Mesenchymal stem cell (in vitro differentiated cells and primary cell): ENCODE data around the gene SLC35B2.

Experiments
- DNase-seq: peaks from one replicate; pipeline ENCODE4 v3.0.0-alpha.2; 2013
- H2AFZ ChIP-seq: one replicate; pipeline ENCODE4 v1.6.1; 2013; ENCODE audit warnings: low read depth, mild to moderate bottlenecking, control low read depth, inconsistent platforms, low read length, moderate library complexity
- H2AK5ac ChIP-seq: 2 replicates; pipeline ENCODE4 v1.6.1; 2013; ENCODE audit warnings: low read length, moderate library complexity, mild to moderate bottlenecking, inconsistent platforms; ENCODE audit not compliant: severe bottlenecking
- H2BK120ac ChIP-seq: one replicate; pipeline ENCODE4 v1.6.1; 2013; ENCODE audit warnings: low read depth, mild to moderate bottlenecking, inconsistent platforms, low read length, moderate library complexity
- H2BK12ac ChIP-seq, 2 experiments: one replicate each; pipeline ENCODE4 v1.6.1; 2013; ENCODE audit warnings: inconsistent platforms in 2 of 2, low read length in 2 of 2, mild to moderate bottlenecking in 2 of 2, moderate library complexity in 2 of 2, control low read depth in 1 of 2
- H2BK15ac ChIP-seq: one replicate; pipeline ENCODE4 v1.6.1; 2013; ENCODE audit warnings: mild to moderate bottlenecking, low read depth, inconsistent platforms; ENCODE audit not compliant: poor library complexity, severe bottlenecking
- H2BK5ac ChIP-seq: 2 replicates; pipeline ENCODE4 v1.6.1; 2013; ENCODE audit warnings: low read depth, mild to moderate bottlenecking, low read length, control low read depth, inconsistent platforms; ENCODE audit not compliant: poor library complexity, severe bottlenecking
- H3K14ac ChIP-seq, 2 experiments: one replicate each; pipeline ENCODE4 v1.6.1; 2013; ENCODE audit warnings: inconsistent platforms in 2 of 2, low read length in 2 of 2, control low read depth in 1 of 2, mild to moderate bottlenecking in 1 of 2, moderate library complexity in 1 of 2
- H3K18ac ChIP-seq, 2 experiments: one replicate each; pipeline ENCODE4 v1.6.1; 2013; ENCODE audit warnings: inconsistent platforms in 2 of 2, low read length in 2 of 2, control low read depth in 1 of 2, low read depth in 1 of 2, mild to moderate bottlenecking in 1 of 2
- H3K23ac ChIP-seq, 2 experiments: one replicate each; pipeline ENCODE4 v1.6.1; 2013; ENCODE audit warnings: inconsistent platforms in 2 of 2, low read length in 2 of 2, mild to moderate bottlenecking in 2 of 2, moderate library complexity in 2 of 2, control low read depth in 1 of 2
- H3K27ac ChIP-seq: 2 replicates; pipeline ENCODE4 v1.5.1; 2013; ENCODE audit warnings: mild to moderate bottlenecking, moderate library complexity, low read length, control low read depth, inconsistent platforms; ENCODE audit not compliant: poor library complexity, severe bottlenecking
- H3K27me3 ChIP-seq, 2 experiments: 2 replicates each; pipeline versions ENCODE4 v1.6.1 to v1.7.0; 2013; ENCODE audit warnings: low read length in 2 of 2, mild to moderate bottlenecking in 2 of 2, moderate library complexity in 2 of 2, control low read depth in 1 of 2, inconsistent platforms in 1 of 2; ENCODE audit not compliant: control insufficient read depth in 1 of 2, insufficient read depth in 1 of 2
- H3K36me3 ChIP-seq, 2 experiments: 2 replicates each; pipeline versions ENCODE4 v1.6.1 to v1.7.0; 2013; ENCODE audit warnings: low read length in 2 of 2, control low read depth in 1 of 2, inconsistent platforms in 1 of 2, low read depth in 1 of 2, mild to moderate bottlenecking in 1 of 2; ENCODE audit not compliant: insufficient read depth in 2 of 2, control insufficient read depth in 1 of 2
- H3K4ac ChIP-seq, 2 experiments: one replicate each; pipeline ENCODE4 v1.6.1; 2013; ENCODE audit warnings: inconsistent platforms in 2 of 2, low read length in 2 of 2, mild to moderate bottlenecking in 2 of 2, moderate library complexity in 2 of 2, control low read depth in 1 of 2, low read depth in 1 of 2
- H3K4me1 ChIP-seq: 2 replicates; pipeline ENCODE4 v1.6.1; 2013; ENCODE audit warnings: low read depth, low read length, control low read depth; ENCODE audit not compliant: control insufficient read depth, insufficient read depth
- H3K4me2 ChIP-seq: 2 replicates; pipeline ENCODE4 v1.6.1; 2013; ENCODE audit warnings: low read length, mild to moderate bottlenecking, inconsistent platforms; ENCODE audit not compliant: poor library complexity, severe bottlenecking
- H3K4me3 ChIP-seq, 2 experiments: 2 replicates each; pipeline versions ENCODE4 v1.5.1 to v1.7.0; 2013; ENCODE audit warnings: low read length in 2 of 2, mild to moderate bottlenecking in 2 of 2, control low read depth in 1 of 2, low read depth in 1 of 2; ENCODE audit not compliant: insufficient read depth in 1 of 2
- H3K79me1 ChIP-seq: replicated peaks from 2 replicates; pipeline ENCODE4 v1.6.1; 2013; ENCODE audit warnings: mild to moderate bottlenecking, control low read depth, low read length, inconsistent platforms; ENCODE audit not compliant: poor library complexity, severe bottlenecking
- H3K9ac ChIP-seq: 2 replicates; pipeline ENCODE4 v1.7.0; 2013; ENCODE audit warnings: mild to moderate bottlenecking, low read length, moderate library complexity
- H3K9me3 ChIP-seq: 2 replicates; pipeline ENCODE4 v1.7.0; 2013; ENCODE audit warnings: mild to moderate bottlenecking, low read length; ENCODE audit not compliant: control insufficient read depth
- H4K8ac ChIP-seq: one replicate; pipeline ENCODE4 v1.6.1; 2013; ENCODE audit warnings: inconsistent platforms, mild to moderate bottlenecking, low read length, moderate library complexity
- H4K91ac ChIP-seq: one replicate; pipeline ENCODE4 v1.6.1; 2013; ENCODE audit warnings: mild to moderate bottlenecking, low read length, inconsistent platforms
- WGBS: methylation state at CpG from one replicate; pipeline ENCODE4 v1.1.7; 2013; ENCODE audit warnings: mixed read lengths; 5-methylcytosine and 5-hydroxymethylcytosine counted together

Gene SLC35B2

GRCh38 chr6:44278315-44278714 is 21.0 kb upstream of the SLC35B2 start:
- 33% methylated on average over 2 of the region's 3 CpGs for WGBS

GRCh38 chr6:44277763-44278162 is 20.4 kb upstream of the SLC35B2 start:
- Histone ChIP-seq H2BK15ac (no peak overlapping the region), H2BK12ac (no peak overlapping the region)
- WGBS = 80% methylated on average over 7 of the region's 7 CpGs

More at GRCh38 chr6:44278315-44278714, 21.0 kb upstream of the SLC35B2 start:
- Histone ChIP-seq H2BK12ac (no peak overlapping the region), H3K18ac (no peak overlapping the region), H2BK120ac (no peak overlapping the region), H4K91ac (no peak overlapping the region), H2BK15ac (no peak overlapping the region), H3K27ac (no peak overlapping the region), H3K4me2 (no peak overlapping the region), H2AFZ (no peak overlapping the region), H3K23ac (no peak overlapping the region), H2BK5ac (no peak overlapping the region), H3K4me3 (no peak overlapping the region), H3K4ac (no peak overlapping the region), H3K9me3 (no peaks in the 10 kb centered on the region), H3K79me1 (no peaks in the 10 kb centered on the region), H4K8ac (no peak overlapping the region), H3K36me3 (no peaks in the 10 kb centered on the region), H3K4me1 (peaks cover 3% of the 10 kb centered on the region), H3K14ac (no peak overlapping the region), H2AK5ac (no peak overlapping the region), H3K27me3 (peaks cover 46 to 90% of the 10 kb centered on the region in 2 experiments), H3K9ac (no peak overlapping the region)
- DNase-seq = no peak

GRCh38 chr6:44276667-44277640 is 19.6 kb upstream of the SLC35B2 start:
- Histone ChIP-seq H3K27ac (no peak overlapping the region), H3K4me3 (no peak overlapping the region), H3K79me1 (no peaks in the 10 kb centered on the region), H3K4ac (no peak overlapping the region), H2BK120ac (no peak overlapping the region), H3K36me3 (no peaks in the 10 kb centered on the region), H3K27me3 (peaks cover 49 to 94% of the 10 kb centered on the region in 2 experiments), H3K4me2 (no peak overlapping the region), H3K9ac (no peak overlapping the region), H4K91ac (no peak overlapping the region), H3K18ac (no peak overlapping the region), H3K4me1 (peaks cover 3% of the 10 kb centered on the region), H4K8ac (no peak overlapping the region), H2BK12ac (no peak overlapping the region), H2AFZ (no peak overlapping the region), H2BK15ac (no peak overlapping the region), H3K14ac (no peak overlapping the region), H2AK5ac (no peak overlapping the region), H3K9me3 (no peaks in the 10 kb centered on the region), H2BK5ac (no peak overlapping the region), H3K23ac (no peak overlapping the region)
- 85% methylated on average over 21 of the region's 23 CpGs for WGBS
- DNase-seq = no peak

More at GRCh38 chr6:44277763-44278162, 20.4 kb upstream of the SLC35B2 start:
- Histone ChIP-seq H3K27me3 (peaks cover 47 to 91% of the 10 kb centered on the region in 2 experiments), H4K8ac (no peak overlapping the region), H2BK120ac (no peak overlapping the region), H3K9ac (no peak overlapping the region), H3K9me3 (no peaks in the 10 kb centered on the region), H3K27ac (no peak overlapping the region), H3K18ac (no peak overlapping the region), H2AFZ (no peak overlapping the region), H3K4ac (no peak overlapping the region), H4K91ac (no peak overlapping the region), H3K4me3 (no peak overlapping the region), H2AK5ac (no peak overlapping the region), H3K4me1 (peaks cover 3% of the 10 kb centered on the region), H3K23ac (no peak overlapping the region), H3K79me1 (no peaks in the 10 kb centered on the region), H2BK5ac (no peak overlapping the region), H3K36me3 (no peaks in the 10 kb centered on the region), H3K4me2 (no peak overlapping the region), H3K14ac (no peak overlapping the region)
- no peak for DNase-seq

DNA sequence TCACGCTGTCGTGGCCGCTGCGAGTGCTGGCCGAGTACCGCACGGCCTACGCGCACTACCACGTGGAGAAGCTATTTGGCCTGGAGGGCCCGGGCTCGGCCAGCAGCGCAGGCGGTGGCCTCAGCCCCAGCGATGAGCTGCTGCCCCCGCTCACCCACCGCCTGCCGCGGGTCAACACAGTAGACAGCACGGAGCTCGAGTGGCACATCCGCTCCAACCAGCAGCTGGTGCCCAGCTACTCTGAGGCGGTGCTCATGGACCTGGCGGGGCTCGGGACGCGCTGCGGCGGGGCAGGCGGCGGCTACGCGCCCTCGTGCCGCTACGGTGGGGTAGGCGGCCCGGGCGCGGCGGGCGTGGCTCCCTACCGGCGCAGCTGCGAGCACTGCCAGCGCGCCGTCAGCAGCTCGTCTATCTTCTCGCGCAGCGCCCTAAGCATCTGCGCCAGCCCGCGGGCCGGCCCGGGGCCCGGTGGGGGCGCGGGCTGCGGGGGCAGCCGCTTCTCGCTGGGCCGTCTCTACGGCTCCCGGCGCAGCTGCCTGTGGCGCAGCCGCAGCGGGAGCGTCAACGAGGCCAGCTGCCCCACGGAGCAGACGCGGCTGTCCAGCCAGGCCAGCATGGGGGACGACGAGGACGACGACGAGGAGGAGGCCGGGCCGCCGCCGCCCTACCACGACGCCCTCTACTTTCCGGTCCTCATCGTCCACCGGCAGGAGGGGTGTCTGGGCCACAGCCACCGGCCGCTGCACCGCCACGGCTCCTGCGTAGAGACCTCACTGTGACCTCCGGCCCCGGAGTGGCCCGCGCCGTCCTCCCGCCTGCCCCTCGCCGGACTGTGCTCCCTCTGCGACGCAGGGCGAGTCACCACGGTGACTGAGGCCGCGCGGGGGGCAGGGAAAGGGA is 18.7 kb upstream of the SLC35B2 start:
- H3K18ac ChIP-seq = no peak overlapping the region
- no peaks in the 10 kb centered on the region for H3K79me1 ChIP-seq
- no peak overlapping the region for H3K4ac ChIP-seq
- H3K36me3 ChIP-seq = no peaks in the 10 kb centered on the region
- H2BK12ac ChIP-seq = no peak overlapping the region
- H3K27ac ChIP-seq = no peak overlapping the region
- H2AFZ ChIP-seq = no peak overlapping the region
- H3K9me3 ChIP-seq = no peaks in the 10 kb centered on the region
- H2BK5ac ChIP-seq = no peak overlapping the region
- H4K8ac ChIP-seq = no peak overlapping the region
- WGBS = 94% methylated on average over 96 of the region's 109 CpGs
- H3K4me2 ChIP-seq = no peak overlapping the region
- H2BK15ac ChIP-seq = no peak overlapping the region
- no peak overlapping the region for H4K91ac ChIP-seq
- no peak overlapping the region for H3K23ac ChIP-seq
- H3K4me3 ChIP-seq = no peak overlapping the region
- no peak overlapping the region for H2AK5ac ChIP-seq
- DNase-seq = no peak
- H2BK120ac ChIP-seq = no peak overlapping the region
- peaks cover 56 to 96% of the 10 kb centered on the region in 2 experiments for H3K27me3 ChIP-seq
- H3K14ac ChIP-seq = no peak overlapping the region
- H3K9ac ChIP-seq = no peak overlapping the region
- H3K4me1 ChIP-seq = peaks cover 3% of the 10 kb centered on the region
